Measurements from ENCODE around the gene CC2D2B.

DNA sequence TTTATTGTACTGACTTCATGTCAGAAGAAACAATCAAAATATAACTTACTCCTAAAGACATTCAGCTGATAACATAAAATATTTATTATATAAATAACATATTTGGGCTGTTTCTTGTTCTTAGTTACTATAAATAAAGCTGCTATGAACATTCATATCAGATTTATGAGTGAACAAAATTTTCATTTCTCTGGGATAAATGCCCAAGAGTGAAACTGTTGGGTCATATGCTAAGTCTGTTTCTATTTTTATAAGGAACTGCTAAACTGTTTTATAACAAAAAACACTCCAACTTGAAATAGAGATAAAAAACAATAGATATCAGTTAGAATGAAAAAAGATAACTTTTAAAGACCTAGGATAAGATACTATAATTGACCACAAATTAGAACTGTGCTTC lies 26.5 kb upstream of the CC2D2B start:
- TF ChIP-seq, protein P1, sequence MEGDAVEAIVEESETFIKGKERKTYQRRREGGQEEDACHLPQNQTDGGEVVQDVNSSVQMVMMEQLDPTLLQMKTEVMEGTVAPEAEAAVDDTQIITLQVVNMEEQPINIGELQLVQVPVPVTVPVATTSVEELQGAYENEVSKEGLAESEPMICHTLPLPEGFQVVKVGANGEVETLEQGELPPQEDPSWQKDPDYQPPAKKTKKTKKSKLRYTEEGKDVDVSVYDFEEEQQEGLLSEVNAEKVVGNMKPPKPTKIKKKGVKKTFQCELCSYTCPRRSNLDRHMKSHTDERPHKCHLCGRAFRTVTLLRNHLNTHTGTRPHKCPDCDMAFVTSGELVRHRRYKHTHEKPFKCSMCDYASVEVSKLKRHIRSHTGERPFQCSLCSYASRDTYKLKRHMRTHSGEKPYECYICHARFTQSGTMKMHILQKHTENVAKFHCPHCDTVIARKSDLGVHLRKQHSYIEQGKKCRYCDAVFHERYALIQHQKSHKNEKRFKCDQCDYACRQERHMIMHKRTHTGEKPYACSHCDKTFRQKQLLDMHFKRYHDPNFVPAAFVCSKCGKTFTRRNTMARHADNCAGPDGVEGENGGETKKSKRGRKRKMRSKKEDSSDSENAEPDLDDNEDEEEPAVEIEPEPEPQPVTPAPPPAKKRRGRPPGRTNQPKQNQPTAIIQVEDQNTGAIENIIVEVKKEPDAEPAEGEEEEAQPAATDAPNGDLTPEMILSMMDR (IDR thresholded peaks at IDR 0.05; ENCODE audit: low read depth, low read length, missing input control): no peak
- TF ChIP-seq, protein P2, sequence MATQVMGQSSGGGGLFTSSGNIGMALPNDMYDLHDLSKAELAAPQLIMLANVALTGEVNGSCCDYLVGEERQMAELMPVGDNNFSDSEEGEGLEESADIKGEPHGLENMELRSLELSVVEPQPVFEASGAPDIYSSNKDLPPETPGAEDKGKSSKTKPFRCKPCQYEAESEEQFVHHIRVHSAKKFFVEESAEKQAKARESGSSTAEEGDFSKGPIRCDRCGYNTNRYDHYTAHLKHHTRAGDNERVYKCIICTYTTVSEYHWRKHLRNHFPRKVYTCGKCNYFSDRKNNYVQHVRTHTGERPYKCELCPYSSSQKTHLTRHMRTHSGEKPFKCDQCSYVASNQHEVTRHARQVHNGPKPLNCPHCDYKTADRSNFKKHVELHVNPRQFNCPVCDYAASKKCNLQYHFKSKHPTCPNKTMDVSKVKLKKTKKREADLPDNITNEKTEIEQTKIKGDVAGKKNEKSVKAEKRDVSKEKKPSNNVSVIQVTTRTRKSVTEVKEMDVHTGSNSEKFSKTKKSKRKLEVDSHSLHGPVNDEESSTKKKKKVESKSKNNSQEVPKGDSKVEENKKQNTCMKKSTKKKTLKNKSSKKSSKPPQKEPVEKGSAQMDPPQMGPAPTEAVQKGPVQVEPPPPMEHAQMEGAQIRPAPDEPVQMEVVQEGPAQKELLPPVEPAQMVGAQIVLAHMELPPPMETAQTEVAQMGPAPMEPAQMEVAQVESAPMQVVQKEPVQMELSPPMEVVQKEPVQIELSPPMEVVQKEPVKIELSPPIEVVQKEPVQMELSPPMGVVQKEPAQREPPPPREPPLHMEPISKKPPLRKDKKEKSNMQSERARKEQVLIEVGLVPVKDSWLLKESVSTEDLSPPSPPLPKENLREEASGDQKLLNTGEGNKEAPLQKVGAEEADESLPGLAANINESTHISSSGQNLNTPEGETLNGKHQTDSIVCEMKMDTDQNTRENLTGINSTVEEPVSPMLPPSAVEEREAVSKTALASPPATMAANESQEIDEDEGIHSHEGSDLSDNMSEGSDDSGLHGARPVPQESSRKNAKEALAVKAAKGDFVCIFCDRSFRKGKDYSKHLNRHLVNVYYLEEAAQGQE (IDR thresholded peaks at IDR 0.05): no peak
- TF ChIP-seq JUND (IDR thresholded peaks at IDR 0.05): no peak
- no peak for TF ChIP-seq TAF1 (conservative IDR thresholded peaks at IDR 0.05)
